Frontal cortex (tissue), 4 donors: Measurements from ENCODE around the gene CES4A. TPM values are rescaled to one million over a fixed set of nuclear protein-coding genes. Genes with fewer than 3 reads are reported as not detected.
"Not testable (repeated sequence)": the region's sequence is repeated elsewhere in the genome, so short reads cannot be mapped to it uniquely, and the experiment has no call there.

Experiments
- DNase-seq, 2 donors: peaks; one replicate each; pipeline ENCODE4 v3.0.0; 2012; ENCODE audit warnings: low spot score in 2 of 2
- FAIRE-seq: peaks from 2 replicates; lab custom pipeline; 2012; peaks lifted over from hg19 to GRCh38; lab: Jason Lieb, UNC
- total RNA-seq: library from RNA; depleted of rRNA; stranded (reverse); fragments of >200 nt; gene quantifications from one replicate; pipeline ENCODE4 v1.2.3, GENCODE V29; 2014
- donor health status: control.
- donor health status: control.
- donor health status: control.

The CES4A gene
- total RNA-seq, 1 donor from 2014 or later = 9.0 TPM

GRCh38 chr16:66954097-66954659, 34.2 kb upstream of the CES4A start:
- DNase-seq = peak; percentile 64 to 77
- no peak for FAIRE-seq

- FAIRE-seq, DNase-seq: not testable (repeated sequence)
These were observed 32.8 kb upstream of the CES4A start for GRCh38 chr16:66955363-66956153.

DNA sequence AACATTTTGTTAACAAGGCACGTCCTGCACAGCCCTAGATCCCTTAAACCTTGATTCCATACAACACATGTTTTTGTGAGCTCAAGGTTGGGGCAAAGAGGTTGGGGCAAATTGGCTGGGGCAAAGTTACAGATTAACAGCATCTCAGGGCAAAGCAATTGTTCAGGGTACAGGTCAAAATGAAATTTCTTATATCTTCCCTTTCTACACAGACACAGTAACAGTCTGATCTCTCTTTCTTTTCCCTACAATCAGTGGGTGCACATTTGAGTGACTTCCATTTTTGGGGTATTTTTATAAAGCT, 32.3 kb upstream of the CES4A start:
- DNase-seq, FAIRE-seq: not testable (repeated sequence)

GRCh38 chr16:66958857-66959703, 29.3 kb upstream of the CES4A start:
- DNase-seq (no peak), FAIRE-seq (no peak)

DNA sequence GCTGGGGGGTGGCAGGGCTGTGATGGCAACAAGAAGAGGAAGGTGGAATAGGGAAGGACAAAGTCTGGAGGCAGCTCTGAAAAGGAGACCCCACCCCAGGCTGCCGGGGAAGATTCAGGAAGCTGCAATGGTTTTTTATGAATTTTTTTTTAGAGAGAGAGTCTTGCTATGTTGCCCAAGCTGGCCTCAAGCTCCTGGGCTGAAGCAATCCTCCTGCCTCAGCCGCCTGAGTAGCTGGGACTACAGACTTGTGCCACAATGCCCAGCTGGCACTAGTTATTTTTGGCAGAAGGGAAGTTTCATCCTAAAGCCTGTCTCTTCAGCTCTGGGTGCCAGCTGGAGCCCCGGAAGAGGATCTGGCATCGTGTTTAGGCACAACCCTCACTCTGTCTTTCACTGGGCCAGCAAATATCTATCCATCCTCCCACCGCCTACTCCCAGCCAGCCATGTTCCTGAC, 28.7 kb upstream of the CES4A start:
- no peak for FAIRE-seq
- no peak for DNase-seq

GRCh38 chr16:66960270-66960669, 28.1 kb upstream of the CES4A start:
- DNase-seq = no peak
- FAIRE-seq = no peak

DNA sequence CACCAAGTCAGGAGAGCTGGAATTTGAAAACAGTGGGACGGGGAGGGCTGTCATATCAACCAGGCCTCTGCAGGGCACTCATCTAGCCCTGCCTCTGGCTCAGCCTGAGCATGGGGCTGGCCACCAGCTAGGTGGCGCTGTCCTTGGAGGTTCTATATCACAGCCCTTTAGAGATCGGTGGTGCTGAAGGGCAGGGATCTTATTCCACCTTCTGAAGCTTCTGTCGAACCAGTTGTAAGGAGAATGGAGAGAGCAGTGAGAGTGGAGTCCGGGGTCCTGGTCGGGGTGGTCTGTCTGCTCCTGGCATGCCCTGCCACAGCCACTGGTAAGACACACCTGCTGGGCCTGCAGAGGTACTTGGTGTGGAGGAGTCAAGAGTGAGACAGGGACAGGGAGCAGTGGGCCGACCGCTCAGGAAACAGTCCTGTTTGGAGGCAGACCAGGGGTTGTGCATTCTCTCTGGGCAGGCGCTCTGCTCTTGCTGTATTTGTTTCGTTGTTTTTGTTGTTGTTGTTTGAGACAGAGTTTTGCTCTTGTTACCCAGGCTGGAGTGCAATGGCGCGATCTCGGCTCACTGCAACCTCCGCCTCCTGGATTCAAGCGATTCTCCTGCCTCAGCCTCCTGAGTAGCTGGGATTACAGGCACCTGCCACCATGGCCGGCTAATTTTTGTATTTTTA, 27.2 kb upstream of the CES4A start, which contains the start of gene CES3:
Gene CES3 (plus strand): TSS at position 202 of the 680 bp plus-strand sequence. CDS start 42 bp downstream, at position 244.
- FAIRE-seq = no peak
- DNase-seq = no peak

DNA sequence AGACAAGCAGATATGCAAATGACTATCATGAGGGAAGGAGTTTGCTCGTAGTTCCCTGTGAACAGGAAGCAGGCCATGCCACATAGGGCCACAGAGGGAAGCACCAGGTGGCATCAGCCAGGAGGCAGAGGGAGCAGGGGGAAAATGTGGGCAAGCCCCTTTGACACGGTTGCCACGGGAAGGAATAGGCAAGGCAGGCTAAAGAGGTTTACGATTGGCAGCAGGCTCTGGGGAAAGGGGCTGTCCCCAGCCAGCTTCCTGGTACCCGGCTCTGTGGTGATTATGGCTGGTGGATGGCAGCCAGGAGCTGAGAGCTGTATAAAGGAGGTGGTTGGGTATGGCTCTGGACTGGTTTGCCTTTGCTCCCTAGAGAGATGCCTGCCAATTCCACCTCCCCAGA, 26.5 kb upstream of the CES4A start:
- DNase-seq = no peak
- FAIRE-seq = no peak

DNA sequence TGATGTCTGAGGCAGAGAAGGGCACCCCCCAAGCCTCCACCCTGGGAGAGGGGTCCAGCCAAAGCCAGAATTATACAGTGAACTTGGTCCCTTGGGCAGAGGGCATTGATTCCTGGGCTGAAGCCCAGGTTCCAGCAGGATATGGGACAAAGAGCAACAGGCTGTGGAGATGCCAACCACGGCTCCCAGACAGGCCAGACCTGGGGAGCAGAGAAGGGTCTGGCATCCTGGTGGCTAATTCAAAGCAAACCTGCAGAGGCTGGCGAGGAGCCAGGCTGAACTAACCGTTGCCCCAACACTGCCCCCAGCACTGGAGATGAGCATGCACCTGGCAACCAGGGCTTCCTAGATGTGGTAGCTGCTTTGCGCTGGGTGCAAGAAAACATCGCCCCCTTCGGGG, 24.3 kb upstream of the CES4A start:
- DNase-seq (no peak), FAIRE-seq (no peak)

- FAIRE-seq (no peak), DNase-seq (no peak)
These were observed 19.5 kb upstream of the CES4A start for GRCh38 chr16:66968847-66969246.

DNA sequence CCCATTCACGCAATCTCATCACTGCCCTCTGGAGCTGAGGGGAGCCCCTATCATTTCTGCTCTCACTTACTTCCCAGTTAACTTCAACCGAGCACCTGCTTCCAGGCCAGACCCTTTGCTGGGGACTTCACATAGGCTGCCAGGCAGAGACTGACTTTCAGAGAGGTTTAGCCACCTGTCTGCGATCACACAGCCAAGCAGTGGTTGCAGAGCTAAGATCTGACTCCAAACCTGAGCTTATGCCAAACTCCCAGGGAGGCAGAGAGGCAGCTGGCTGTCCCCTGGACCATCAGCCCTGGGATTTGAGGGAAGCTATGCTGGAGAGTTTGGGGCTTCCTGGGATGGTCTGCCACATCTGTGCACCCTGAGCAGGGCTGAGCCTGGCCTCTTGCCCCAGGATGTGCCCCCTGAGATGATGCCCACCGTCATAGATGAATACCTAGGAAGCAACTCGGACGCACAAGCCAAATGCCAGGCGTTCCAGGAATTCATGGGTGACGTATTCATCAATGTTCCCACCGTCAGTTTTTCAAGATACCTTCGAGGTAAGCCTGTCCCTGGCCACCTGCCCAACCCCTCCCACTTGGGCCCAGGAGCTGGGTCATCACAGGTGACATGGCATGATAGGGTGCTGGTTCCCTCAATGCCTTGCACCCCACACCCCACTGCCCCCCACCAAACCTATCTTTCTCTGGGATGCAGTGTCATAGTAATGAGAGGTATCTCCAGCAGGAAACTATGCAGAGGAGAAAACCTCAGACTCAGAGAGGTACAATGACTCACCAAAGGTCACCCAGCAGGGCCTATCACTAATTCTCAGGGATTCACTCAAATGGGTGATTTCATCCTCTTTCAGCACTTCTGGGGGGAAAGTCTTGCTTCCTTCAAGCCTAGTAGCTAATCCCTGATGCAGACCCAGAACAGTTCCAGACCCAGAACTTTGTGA, 17.3 kb upstream of the CES4A start:
- FAIRE-seq (no peak), DNase-seq (no peak)

GRCh38 chr16:66972983-66973382, 15.4 kb upstream of the CES4A start:
- DNase-seq (no peak), FAIRE-seq (no peak)

DNA sequence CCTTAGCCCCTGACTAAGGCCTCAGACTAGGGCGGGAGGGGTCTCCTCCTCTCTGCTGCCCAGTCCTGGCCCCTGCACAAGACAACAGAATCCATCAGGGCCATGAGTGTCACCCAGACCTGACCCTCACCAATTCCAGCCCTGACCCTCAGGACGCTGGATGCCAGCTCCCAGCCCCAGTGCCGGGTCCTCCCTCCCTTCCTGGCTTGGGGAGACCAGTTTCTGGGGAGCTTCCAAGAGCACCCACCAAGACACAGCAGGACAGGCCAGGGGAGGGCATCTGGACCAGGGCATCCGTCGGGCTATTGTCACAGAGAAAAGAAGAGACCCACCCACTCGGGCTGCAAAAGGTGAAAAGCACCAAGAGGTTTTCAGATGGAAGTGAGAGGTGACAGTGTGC, 14.7 kb upstream of the CES4A start:
- DNase-seq = no peak
- FAIRE-seq = no peak

DNA sequence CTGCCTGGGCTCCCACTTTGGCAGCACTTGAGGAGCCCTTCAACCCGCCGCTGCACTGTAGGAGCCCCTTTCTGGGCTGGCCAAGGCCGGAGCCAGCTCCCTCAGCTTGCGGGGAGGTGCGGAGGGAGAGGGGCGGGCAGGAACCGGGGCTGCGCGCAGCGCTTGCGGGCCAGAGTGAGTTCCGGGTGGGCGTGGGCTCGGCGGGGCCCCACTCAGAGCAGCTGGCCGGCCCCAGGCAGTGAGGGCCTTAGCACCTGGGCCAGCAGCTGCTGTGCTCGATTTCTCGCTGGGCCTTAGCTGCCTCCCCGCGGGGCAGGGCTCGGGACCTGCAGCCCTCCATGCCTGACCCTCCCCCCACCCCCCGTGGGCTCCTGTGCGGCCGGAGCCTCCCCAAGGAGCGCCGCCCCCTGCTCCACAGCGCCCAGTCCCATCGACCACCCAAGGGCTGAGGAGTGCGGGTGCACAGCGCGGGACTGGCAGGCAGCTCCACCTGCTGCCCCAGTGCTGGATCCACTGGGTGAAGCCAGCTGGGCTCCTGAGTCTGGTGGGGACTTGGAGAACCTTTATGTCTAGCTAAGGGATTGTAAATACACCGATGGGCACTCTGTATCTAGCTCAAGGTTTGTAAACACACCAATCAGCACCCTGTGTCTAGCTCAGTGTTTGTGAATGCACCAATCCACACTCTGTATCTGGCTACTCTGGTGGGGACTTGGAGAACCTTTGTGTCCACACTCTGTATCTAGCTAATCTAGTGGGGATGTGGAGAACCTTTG, 14.0 kb upstream of the CES4A start:
- DNase-seq, FAIRE-seq: not testable (repeated sequence)

DNA sequence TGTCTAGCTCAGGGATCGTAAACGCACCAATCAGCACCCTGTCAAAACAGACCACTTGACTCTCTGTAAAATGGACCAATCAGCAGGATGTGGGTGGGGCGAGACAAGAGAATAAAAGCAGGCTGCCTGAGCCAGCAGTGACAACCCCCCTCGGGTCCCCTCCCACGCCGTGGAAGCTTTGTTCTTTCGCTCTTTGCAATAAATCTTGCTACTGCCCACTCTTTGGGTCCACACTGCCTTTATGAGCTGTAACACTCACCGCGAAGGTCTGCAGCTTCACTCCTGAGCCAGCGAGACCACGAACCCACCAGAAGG, 13.5 kb upstream of the CES4A start:
- DNase-seq, FAIRE-seq: not testable (repeated sequence)

GRCh38 chr16:66975302-66975893, 13.0 kb upstream of the CES4A start:
- DNase-seq = no peak
- no peak for FAIRE-seq

- FAIRE-seq (no peak), DNase-seq (no peak)
These were observed 11.6 kb upstream of the CES4A start for GRCh38 chr16:66976746-66977145.
